HepG2 (cell line): ENCODE data around the gene HAS3. TPM values are rescaled to one million over a fixed set of nuclear protein-coding genes. Genes with fewer than 3 reads are reported as not detected.

Source experiments
- EP300 ChIP-seq, 3 experiments: sonication (generic) in 1 of 3; formaldehyde crosslinking in 1 of 3; IDR thresholded peaks; 2 replicates each; pipeline versions ENCODE4 v1.5.1 to v1.6.1; 2011 to 2020; ENCODE audit warnings: low read depth in 2 of 3, low read length in 2 of 3, borderline replicate concordance in 1 of 3, improper control_type of control experiment in 1 of 3, mild to moderate bottlenecking in 1 of 3, missing genetic modification reagents in 1 of 3, moderate library complexity in 1 of 3
- FOXP1 ChIP-seq, 2 experiments: fragments of 450-650 bp in 1 of 2; IDR thresholded peaks; 2 replicates each; pipeline ENCODE4 v1.6.1; 2017 to 2018; ENCODE audit warnings: antibody characterized with exemption in 1 of 2
- HDAC1 ChIP-seq: sonication (generic); formaldehyde crosslinking; IDR thresholded peaks from 2 replicates; pipeline ENCODE4 v1.5.1; 2020; ENCODE audit warnings: mild to moderate bottlenecking, missing genetic modification reagents
- HDAC2 ChIP-seq: sonication (generic); formaldehyde crosslinking; IDR thresholded peaks from 2 replicates; pipeline ENCODE4 v1.4.0; 2020; ENCODE audit warnings: missing genetic modification reagents
- KDM2A ChIP-seq: sonication (generic); formaldehyde crosslinking; IDR thresholded peaks from 2 replicates; pipeline ENCODE4 v1.4.0; 2020; ENCODE audit warnings: low read depth, missing genetic modification reagents, borderline replicate concordance
- KDM5A ChIP-seq: fragments of 200-600 bp; sonication (generic); IDR thresholded peaks from 2 replicates; pipeline ENCODE4 v1.7.0; 2018; ENCODE audit warnings: antibody characterized with exemption, mild to moderate bottlenecking, low read length, borderline replicate concordance
- KLF15 ChIP-seq: sonication (generic); formaldehyde crosslinking; IDR thresholded peaks from 2 replicates; pipeline ENCODE4 v1.8.1; 2023; ENCODE audit warnings: borderline replicate concordance, mild to moderate bottlenecking, inconsistent platforms, missing genetic modification reagents, mixed read lengths
- MAFK ChIP-seq, 2 experiments: IDR thresholded peaks in 1 of 2; conservative IDR thresholded peaks in 1 of 2; 2 replicates each; pipeline ENCODE4 v1.6.1; 2011; ENCODE audit warnings: improper control_type of control experiment in 2 of 2, low read length in 2 of 2
- MTA1 ChIP-seq: sonication (generic); formaldehyde crosslinking; IDR thresholded peaks from 2 replicates; pipeline ENCODE4 v1.4.0; 2020; ENCODE audit warnings: missing genetic modification reagents, mild to moderate bottlenecking, borderline replicate concordance
- MTA3 ChIP-seq: sonication (generic); formaldehyde crosslinking; IDR thresholded peaks from 2 replicates; pipeline ENCODE4 v1.4.0; 2020; ENCODE audit warnings: missing genetic modification reagents
- NONO ChIP-seq, 2 experiments: fragments of 450-650 bp in 1 of 2; sonication (generic) in 1 of 2; formaldehyde crosslinking in 1 of 2; IDR thresholded peaks in 1 of 2; conservative IDR thresholded peaks in 1 of 2; 2 replicates each; pipeline versions ENCODE4 v1.6.1 to v1.8.0; 2017 to 2022; ENCODE audit warnings: mild to moderate bottlenecking in 1 of 2, missing genetic modification reagents in 1 of 2, moderate library complexity in 1 of 2
- SMARCE1 ChIP-seq: fragments of 450-650 bp; IDR thresholded peaks from 2 replicates; pipeline ENCODE4 v1.6.1; 2017; ENCODE audit warnings: borderline replicate concordance
- TBL1XR1 ChIP-seq: fragments of 150-350 bp; IDR thresholded peaks from 2 replicates; pipeline ENCODE4 v1.6.1; 2014; ENCODE audit warnings: borderline replicate concordance, low read length; ENCODE audit not compliant: partially characterized antibody
- TCF12 ChIP-seq, 2 experiments: fragments of 450-650 bp in 1 of 2; sonication (generic) in 1 of 2; formaldehyde crosslinking in 1 of 2; IDR thresholded peaks; 2 replicates each; pipeline versions ENCODE4 v1.6.1 to v1.8.0; 2017 to 2022; ENCODE audit warnings: antibody characterized with exemption in 1 of 2, mild to moderate bottlenecking in 1 of 2, missing genetic modification reagents in 1 of 2, moderate library complexity in 1 of 2
- TEAD3 ChIP-seq: optimal IDR thresholded peaks from 2 replicates; pipeline ENCODE3; 2016; ENCODE audit warnings: borderline replicate concordance
- TSC22D2 ChIP-seq: sonication (generic); formaldehyde crosslinking; IDR thresholded peaks from 2 replicates; pipeline ENCODE4 v1.5.1; 2020; ENCODE audit warnings: missing genetic modification reagents, mild to moderate bottlenecking, borderline replicate concordance
- ZBTB20 ChIP-seq: sonication (generic); formaldehyde crosslinking; IDR thresholded peaks from 2 replicates; pipeline ENCODE4 v1.8.1; 2023; ENCODE audit warnings: missing genetic modification reagents, low read depth, mild to moderate bottlenecking, borderline replicate concordance
- ZBTB26 ChIP-seq: IDR thresholded peaks from 2 replicates; pipeline ENCODE4 v1.6.1; 2016; ENCODE audit warnings: missing compliant biosample characterization, missing genetic modification reagents, borderline replicate concordance
- ZFYVE20 ChIP-seq: sonication (generic); formaldehyde crosslinking; IDR thresholded peaks from 2 replicates; pipeline ENCODE4 v1.8.0; 2023; ENCODE audit warnings: low read depth, mild to moderate bottlenecking, moderate library complexity, missing genetic modification reagents, borderline replicate concordance
- ZNF207 ChIP-seq: fragments of 450-650 bp; IDR thresholded peaks from 2 replicates; pipeline ENCODE4 v1.6.1; 2016; ENCODE audit warnings: antibody characterized with exemption, borderline replicate concordance
- ZNF414 ChIP-seq: sonication (generic); formaldehyde crosslinking; IDR thresholded peaks from 2 replicates; pipeline ENCODE4 v1.5.0; 2020; ENCODE audit warnings: missing genetic modification reagents
- ZNF605 ChIP-seq: sonication (generic); formaldehyde crosslinking; IDR thresholded peaks from 2 replicates; pipeline ENCODE4 v1.8.0; 2022; ENCODE audit warnings: mild to moderate bottlenecking, missing genetic modification reagents
- ZNF883 ChIP-seq: sonication (generic); formaldehyde crosslinking; IDR thresholded peaks from 2 replicates; pipeline ENCODE4 v1.5.1; 2020; ENCODE audit warnings: mild to moderate bottlenecking, missing genetic modification reagents; ENCODE audit errors: not compliant biosample characterization
- polyA plus RNA-seq, 8 experiments: library from polyadenylated mRNA; depleted of rRNA in 3 of 8; stranded (reverse) in 7 of 8; unstranded in 1 of 8; fragments of >200 nt; fragmentation: Illumina TruSeq in 4 of 8; extraction: Trizol in 4 of 8; gene quantifications; 2 replicates each; pipeline versions ENCODE4 v1.2.1 to v1.2.3, GENCODE V29; 2011 to 2016; ENCODE audit warnings: low read depth in 4 of 8, missing spikeins in 1 of 8, mixed read lengths in 1 of 8; ENCODE audit not compliant: insufficient read depth in 1 of 8
- total RNA-seq, 5 experiments: library from RNA; depleted of rRNA; stranded (reverse); fragments of >200 nt; fragmentation: Illumina TruSeq; extraction: Trizol; gene quantifications; 2 replicates each; pipeline ENCODE4 v1.2.3, GENCODE V29; 2016; ENCODE audit warnings: low read depth in 1 of 5
- TF ChIP-seq, protein P1 (sequence below): sonication (generic); formaldehyde crosslinking; IDR thresholded peaks from 2 replicates; pipeline ENCODE4 v1.5.1; 2020; ENCODE audit warnings: mild to moderate bottlenecking, moderate library complexity, missing genetic modification reagents

HAS3 gene
- total and polyA plus RNA-seq, 2 of the 13 experiments (the other 11 are each of a cell fraction or from before 2014, with no cell fraction given): 0.04 to 0.30 TPM

- TF ChIP-seq ZBTB20 (CRISPR knock-in tag): no peak
- no peak for TF ChIP-seq ZBTB26 (CRISPR knock-in tag)
- TF ChIP-seq HDAC2 (CRISPR knock-in tag): no peak
- 0 out of 2 replicates have a peak, but pooled peaks have one; percentile 23 for TF ChIP-seq ZNF414 (CRISPR knock-in tag)
- TF ChIP-seq EP300 (IDR thresholded peaks at IDR 0.05; ENCODE audit: low read depth in 2 of 2, low read length in 2 of 2): no peak
- no peak for TF ChIP-seq EP300 (CRISPR knock-in tag; IDR thresholded peaks at IDR 0.05; ENCODE audit: borderline replicate concordance)
- TF ChIP-seq ZNF883 (CRISPR knock-in tag): no peak
- no peak for TF ChIP-seq MTA3 (CRISPR knock-in tag)
- TF ChIP-seq KDM2A: peak; percentile 61
- peak; percentile 46; the same call in 1 of the 2 replicates for TF ChIP-seq ZNF605 (CRISPR knock-in tag)
- no peak for TF ChIP-seq TBL1XR1
- TF ChIP-seq MAFK (conservative IDR thresholded peaks at IDR 0.05 in 1 of 2, IDR thresholded peaks at IDR 0.05 in 1 of 2; ENCODE audit: low read length in 2 of 2): 0 out of 4 replicates have a peak, but pooled peaks of 1 of the 2 experiments have one; percentile 20
- TF ChIP-seq KLF15: no peak
- no peak for TF ChIP-seq KDM5A
- TF ChIP-seq, protein P1, sequence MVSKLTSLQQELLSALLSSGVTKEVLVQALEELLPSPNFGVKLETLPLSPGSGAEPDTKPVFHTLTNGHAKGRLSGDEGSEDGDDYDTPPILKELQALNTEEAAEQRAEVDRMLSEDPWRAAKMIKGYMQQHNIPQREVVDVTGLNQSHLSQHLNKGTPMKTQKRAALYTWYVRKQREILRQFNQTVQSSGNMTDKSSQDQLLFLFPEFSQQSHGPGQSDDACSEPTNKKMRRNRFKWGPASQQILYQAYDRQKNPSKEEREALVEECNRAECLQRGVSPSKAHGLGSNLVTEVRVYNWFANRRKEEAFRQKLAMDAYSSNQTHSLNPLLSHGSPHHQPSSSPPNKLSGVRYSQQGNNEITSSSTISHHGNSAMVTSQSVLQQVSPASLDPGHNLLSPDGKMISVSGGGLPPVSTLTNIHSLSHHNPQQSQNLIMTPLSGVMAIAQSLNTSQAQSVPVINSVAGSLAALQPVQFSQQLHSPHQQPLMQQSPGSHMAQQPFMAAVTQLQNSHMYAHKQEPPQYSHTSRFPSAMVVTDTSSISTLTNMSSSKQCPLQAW: peak; percentile 31; the same call in 1 of the 2 replicates
- peak; percentile 71 for TF ChIP-seq TEAD3 (CRISPR knock-in tag)
- no peak for TF ChIP-seq TSC22D2 (CRISPR knock-in tag)
- TF ChIP-seq NONO (IDR thresholded peaks at IDR 0.05): no peak
- 0 out of 2 replicates have a peak, but pooled peaks have one; percentile 36 for TF ChIP-seq NONO (CRISPR knock-in tag; conservative IDR thresholded peaks at IDR 0.05)
- TF ChIP-seq ZFYVE20 (CRISPR knock-in tag): no peak
- TF ChIP-seq ZNF207: no peak
- no peak for TF ChIP-seq MTA1 (CRISPR knock-in tag)
- no peak for TF ChIP-seq SMARCE1
- no peak for TF ChIP-seq TCF12 (IDR thresholded peaks at IDR 0.05)
- TF ChIP-seq TCF12 (CRISPR knock-in tag; IDR thresholded peaks at IDR 0.05): no peak
- TF ChIP-seq HDAC1: no peak
- TF ChIP-seq FOXP1 (IDR thresholded peaks at IDR 0.05): no peak
- TF ChIP-seq FOXP1 (CRISPR knock-in tag; IDR thresholded peaks at IDR 0.05): no peak
These were observed 7.1 kb downstream of the HAS3 start (continued) for GRCh38 chr16:69112285-69113129.
